WTC11 (cell line): ENCODE results near the gene CTTNBP2NL. TPM values are rescaled to one million over a fixed set of nuclear protein-coding genes. Genes with fewer than 3 reads are reported as not detected.

ENCODE experiments used
- ATAC-seq: fragments of 200-7000 bp; cut with Tn5 transposase; 2 replicates; pipeline ENCODE4 v1.10.0; 2021; ENCODE audit warnings: mild to moderate bottlenecking, moderate library complexity
- CTCF ChIA-PET: fragments of 300-600 bp; sonication (Branson Sonifier 250); formaldehyde crosslinking; loops from one replicate; lab custom pipeline; 2021; ENCODE audit warnings: antibody characterized with exemption; lab: Charles Lee
- POLR2A ChIA-PET: fragments of 350-600 bp; sonication (Branson Sonifier 250); formaldehyde crosslinking; loops from one replicate; lab custom pipeline; 2021; ENCODE audit warnings: antibody characterized with exemption; lab: Charles Lee
- DNase-seq: peaks from one replicate; pipeline ENCODE4 v3.0.0; 2021; ENCODE audit warnings: low spot score
- H3K27ac Mint-ChIP-seq: 2 replicates; pipeline ENCODE4 v1.8.0; 2021; ENCODE audit warnings: mixed read lengths
- H3K27me3 Mint-ChIP-seq: 2 replicates; pipeline ENCODE4 v1.8.0; 2021; ENCODE audit warnings: low read depth, mild to moderate bottlenecking, moderate library complexity, mixed read lengths
- H3K36me3 Mint-ChIP-seq: 2 replicates; pipeline ENCODE4 v1.8.0; 2021; ENCODE audit warnings: mixed read lengths
- H3K4me1 Mint-ChIP-seq: 2 replicates; pipeline ENCODE4 v1.8.0; 2022; ENCODE audit warnings: mixed read lengths
- H3K4me3 Mint-ChIP-seq: 2 replicates; pipeline ENCODE4 v1.8.0; 2021; ENCODE audit warnings: mild to moderate bottlenecking, moderate library complexity, mixed read lengths
- H3K9me3 Mint-ChIP-seq: 2 replicates; pipeline ENCODE4 v1.8.0; 2021; ENCODE audit warnings: mixed read lengths
- CBFB ChIP-seq: sonication (generic); formaldehyde crosslinking; IDR thresholded peaks from 2 replicates; pipeline ENCODE4 v1.8.1; 2022; ENCODE audit warnings: mild to moderate bottlenecking, low read depth, missing genetic modification reagents
- IRF2 ChIP-seq: sonication (generic); formaldehyde crosslinking; IDR thresholded peaks from 2 replicates; pipeline ENCODE4 v1.8.0; 2022; ENCODE audit warnings: low read depth, missing genetic modification reagents, borderline replicate concordance
- NFE2L1 ChIP-seq: sonication (generic); formaldehyde crosslinking; IDR thresholded peaks from 2 replicates; pipeline ENCODE4 v1.8.1; 2023; ENCODE audit warnings: missing genetic modification reagents
- NFYB ChIP-seq: sonication (generic); formaldehyde crosslinking; conservative IDR thresholded peaks from 2 replicates; pipeline ENCODE4 v1.8.0; 2022; ENCODE audit warnings: low read depth, missing genetic modification reagents
- NR3C1 ChIP-seq: sonication (generic); formaldehyde crosslinking; conservative IDR thresholded peaks from 2 replicates; pipeline ENCODE4 v1.8.1; 2023; ENCODE audit warnings: low read depth, mild to moderate bottlenecking, missing genetic modification reagents
- SMAD4 ChIP-seq: sonication (generic); formaldehyde crosslinking; IDR thresholded peaks from 2 replicates; pipeline ENCODE4 v1.8.0; 2022; ENCODE audit warnings: mild to moderate bottlenecking, missing genetic modification reagents
- SP1 ChIP-seq: sonication (generic); formaldehyde crosslinking; conservative IDR thresholded peaks from 2 replicates; pipeline ENCODE4 v1.8.1; 2022; ENCODE audit warnings: missing genetic modification reagents
- TEAD1 ChIP-seq: sonication (generic); formaldehyde crosslinking; IDR thresholded peaks from 2 replicates; pipeline ENCODE4 v1.8.0; 2022; ENCODE audit warnings: mild to moderate bottlenecking, missing genetic modification reagents
- ZNF121 ChIP-seq: sonication (generic); formaldehyde crosslinking; IDR thresholded peaks from 2 replicates; pipeline ENCODE4 v1.8.0; 2023; ENCODE audit warnings: missing genetic modification reagents
- ZNF317 ChIP-seq: sonication (generic); formaldehyde crosslinking; IDR thresholded peaks from 2 replicates; pipeline ENCODE4 v1.8.1; 2023; ENCODE audit warnings: low read depth, mild to moderate bottlenecking, moderate library complexity, missing genetic modification reagents, borderline replicate concordance
- ZNF416 ChIP-seq: fragments of 250-450 bp; sonication (Bioruptor Pico); IDR thresholded peaks from 2 replicates; pipeline ENCODE4 v1.9.0; 2021; ENCODE audit warnings: mild to moderate bottlenecking, inconsistent platforms
- total RNA-seq: library from RNA; stranded (reverse); gene quantifications from 3 replicates; pipeline ENCODE4 v1.2.3, GENCODE V29; 2021
- TF ChIP-seq, protein P1 (sequence below): sonication (generic); formaldehyde crosslinking; IDR thresholded peaks from 2 replicates; pipeline ENCODE4 v1.8.1; 2023; ENCODE audit warnings: mild to moderate bottlenecking, missing genetic modification reagents, moderate library complexity
- TF ChIP-seq, protein P2 (sequence below): sonication (generic); formaldehyde crosslinking; IDR thresholded peaks from 2 replicates; pipeline ENCODE4 v1.8.0; 2022; ENCODE audit warnings: mild to moderate bottlenecking, missing genetic modification reagents
- TF ChIP-seq, protein P3 (sequence below): sonication (generic); formaldehyde crosslinking; conservative IDR thresholded peaks from 2 replicates; pipeline ENCODE4 v1.8.1; 2022; ENCODE audit warnings: mild to moderate bottlenecking, missing genetic modification reagents
- TF ChIP-seq, protein P4 (sequence below): sonication (generic); formaldehyde crosslinking; IDR thresholded peaks from 2 replicates; pipeline ENCODE4 v1.8.0; 2022; ENCODE audit warnings: mild to moderate bottlenecking, missing genetic modification reagents
- TF ChIP-seq, protein P5 (sequence below): sonication (generic); formaldehyde crosslinking; IDR thresholded peaks from 2 replicates; pipeline ENCODE4 v1.8.1; 2022; ENCODE audit warnings: missing genetic modification reagents, borderline replicate concordance
- TF ChIP-seq, protein P6 (sequence below): sonication (generic); formaldehyde crosslinking; IDR thresholded peaks from 2 replicates; pipeline ENCODE4 v1.8.0; 2022; ENCODE audit warnings: mild to moderate bottlenecking, missing genetic modification reagents
- TF ChIP-seq, protein P7 (sequence below): sonication (generic); formaldehyde crosslinking; IDR thresholded peaks from 2 replicates; pipeline ENCODE4 v1.8.1; 2022; ENCODE audit warnings: low read depth, mild to moderate bottlenecking, moderate library complexity, missing genetic modification reagents, borderline replicate concordance
- TF ChIP-seq, protein P8 (sequence below): sonication (generic); formaldehyde crosslinking; IDR thresholded peaks from 2 replicates; pipeline ENCODE4 v1.8.1; 2022; ENCODE audit warnings: mild to moderate bottlenecking, missing genetic modification reagents, moderate library complexity, borderline replicate concordance
- TF ChIP-seq, protein P9 (sequence below): fragments of 250-450 bp; sonication (Bioruptor Pico); IDR thresholded peaks from 2 replicates; pipeline ENCODE4 v1.9.0; 2021; ENCODE audit warnings: moderate library complexity, mild to moderate bottlenecking, inconsistent platforms, borderline replicate concordance

Gene CTTNBP2NL
- total RNA-seq, 1 experiment from 2014 or later, result 32.8 TPM

DNA sequence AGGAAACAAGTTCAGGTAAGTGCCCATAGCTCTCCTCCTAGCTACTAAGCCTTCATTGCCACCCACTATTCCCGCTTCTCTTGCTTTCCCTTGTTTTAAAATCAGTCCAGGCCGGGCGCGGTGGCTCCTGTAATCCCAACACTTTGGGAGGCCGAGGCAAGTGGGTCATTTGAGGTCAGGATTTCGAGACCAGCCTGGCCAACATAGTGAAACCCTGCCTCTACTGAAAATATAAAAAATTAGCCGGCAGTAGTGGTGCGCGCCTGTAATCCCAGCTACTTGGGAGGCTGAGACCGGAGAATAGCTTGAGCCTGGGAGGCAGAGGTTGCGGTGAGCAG is 4.4 kb upstream of the CTTNBP2NL start (continued):
- TF ChIP-seq, protein P1, sequence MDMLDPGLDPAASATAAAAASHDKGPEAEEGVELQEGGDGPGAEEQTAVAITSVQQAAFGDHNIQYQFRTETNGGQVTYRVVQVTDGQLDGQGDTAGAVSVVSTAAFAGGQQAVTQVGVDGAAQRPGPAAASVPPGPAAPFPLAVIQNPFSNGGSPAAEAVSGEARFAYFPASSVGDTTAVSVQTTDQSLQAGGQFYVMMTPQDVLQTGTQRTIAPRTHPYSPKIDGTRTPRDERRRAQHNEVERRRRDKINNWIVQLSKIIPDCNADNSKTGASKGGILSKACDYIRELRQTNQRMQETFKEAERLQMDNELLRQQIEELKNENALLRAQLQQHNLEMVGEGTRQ (CRISPR knock-in tag), result no peak
- TF ChIP-seq, protein P2, sequence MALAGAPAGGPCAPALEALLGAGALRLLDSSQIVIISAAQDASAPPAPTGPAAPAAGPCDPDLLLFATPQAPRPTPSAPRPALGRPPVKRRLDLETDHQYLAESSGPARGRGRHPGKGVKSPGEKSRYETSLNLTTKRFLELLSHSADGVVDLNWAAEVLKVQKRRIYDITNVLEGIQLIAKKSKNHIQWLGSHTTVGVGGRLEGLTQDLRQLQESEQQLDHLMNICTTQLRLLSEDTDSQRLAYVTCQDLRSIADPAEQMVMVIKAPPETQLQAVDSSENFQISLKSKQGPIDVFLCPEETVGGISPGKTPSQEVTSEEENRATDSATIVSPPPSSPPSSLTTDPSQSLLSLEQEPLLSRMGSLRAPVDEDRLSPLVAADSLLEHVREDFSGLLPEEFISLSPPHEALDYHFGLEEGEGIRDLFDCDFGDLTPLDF, result no peak
- TF ChIP-seq NFE2L1 (no peak), CBFB (CRISPR knock-in tag) (no peak), ZNF121 (CRISPR knock-in tag) (no peak), SP1 (CRISPR knock-in tag) (no peak), TEAD1 (no peak), ZNF416 (no peak), NFYB (CRISPR knock-in tag) (no peak)
- TF ChIP-seq, protein P3, sequence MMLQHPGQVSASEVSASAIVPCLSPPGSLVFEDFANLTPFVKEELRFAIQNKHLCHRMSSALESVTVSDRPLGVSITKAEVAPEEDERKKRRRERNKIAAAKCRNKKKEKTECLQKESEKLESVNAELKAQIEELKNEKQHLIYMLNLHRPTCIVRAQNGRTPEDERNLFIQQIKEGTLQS (CRISPR knock-in tag), result no peak
- TF ChIP-seq, protein P4, sequence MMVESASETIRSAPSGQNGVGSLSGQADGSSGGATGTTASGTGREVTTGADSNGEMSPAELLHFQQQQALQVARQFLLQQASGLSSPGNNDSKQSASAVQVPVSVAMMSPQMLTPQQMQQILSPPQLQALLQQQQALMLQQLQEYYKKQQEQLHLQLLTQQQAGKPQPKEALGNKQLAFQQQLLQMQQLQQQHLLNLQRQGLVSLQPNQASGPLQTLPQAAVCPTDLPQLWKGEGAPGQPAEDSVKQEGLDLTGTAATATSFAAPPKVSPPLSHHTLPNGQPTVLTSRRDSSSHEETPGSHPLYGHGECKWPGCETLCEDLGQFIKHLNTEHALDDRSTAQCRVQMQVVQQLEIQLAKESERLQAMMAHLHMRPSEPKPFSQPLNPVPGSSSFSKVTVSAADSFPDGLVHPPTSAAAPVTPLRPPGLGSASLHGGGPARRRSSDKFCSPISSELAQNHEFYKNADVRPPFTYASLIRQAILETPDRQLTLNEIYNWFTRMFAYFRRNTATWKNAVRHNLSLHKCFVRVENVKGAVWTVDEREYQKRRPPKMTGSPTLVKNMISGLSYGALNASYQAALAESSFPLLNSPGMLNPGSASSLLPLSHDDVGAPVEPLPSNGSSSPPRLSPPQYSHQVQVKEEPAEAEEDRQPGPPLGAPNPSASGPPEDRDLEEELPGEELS (CRISPR knock-in tag), result no peak
- TF ChIP-seq, protein P5, sequence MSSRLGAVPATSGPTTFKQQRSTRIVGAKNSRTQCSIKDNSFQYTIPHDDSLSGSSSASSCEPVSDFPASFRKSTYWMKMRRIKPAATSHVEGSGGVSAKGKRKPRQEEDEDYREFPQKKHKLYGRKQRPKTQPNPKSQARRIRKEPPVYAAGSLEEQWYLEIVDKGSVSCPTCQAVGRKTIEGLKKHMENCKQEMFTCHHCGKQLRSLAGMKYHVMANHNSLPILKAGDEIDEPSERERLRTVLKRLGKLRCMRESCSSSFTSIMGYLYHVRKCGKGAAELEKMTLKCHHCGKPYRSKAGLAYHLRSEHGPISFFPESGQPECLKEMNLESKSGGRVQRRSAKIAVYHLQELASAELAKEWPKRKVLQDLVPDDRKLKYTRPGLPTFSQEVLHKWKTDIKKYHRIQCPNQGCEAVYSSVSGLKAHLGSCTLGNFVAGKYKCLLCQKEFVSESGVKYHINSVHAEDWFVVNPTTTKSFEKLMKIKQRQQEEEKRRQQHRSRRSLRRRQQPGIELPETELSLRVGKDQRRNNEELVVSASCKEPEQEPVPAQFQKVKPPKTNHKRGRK (CRISPR knock-in tag), result no peak
- TF ChIP-seq, protein P6, sequence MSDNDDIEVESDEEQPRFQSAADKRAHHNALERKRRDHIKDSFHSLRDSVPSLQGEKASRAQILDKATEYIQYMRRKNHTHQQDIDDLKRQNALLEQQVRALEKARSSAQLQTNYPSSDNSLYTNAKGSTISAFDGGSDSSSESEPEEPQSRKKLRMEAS (CRISPR knock-in tag), result no peak
- TF ChIP-seq, protein P7, sequence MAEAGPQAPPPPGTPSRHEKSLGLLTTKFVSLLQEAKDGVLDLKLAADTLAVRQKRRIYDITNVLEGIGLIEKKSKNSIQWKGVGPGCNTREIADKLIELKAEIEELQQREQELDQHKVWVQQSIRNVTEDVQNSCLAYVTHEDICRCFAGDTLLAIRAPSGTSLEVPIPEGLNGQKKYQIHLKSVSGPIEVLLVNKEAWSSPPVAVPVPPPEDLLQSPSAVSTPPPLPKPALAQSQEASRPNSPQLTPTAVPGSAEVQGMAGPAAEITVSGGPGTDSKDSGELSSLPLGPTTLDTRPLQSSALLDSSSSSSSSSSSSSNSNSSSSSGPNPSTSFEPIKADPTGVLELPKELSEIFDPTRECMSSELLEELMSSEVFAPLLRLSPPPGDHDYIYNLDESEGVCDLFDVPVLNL, result no peak
- TF ChIP-seq, all 79 proteins: peak for 0

DNA sequence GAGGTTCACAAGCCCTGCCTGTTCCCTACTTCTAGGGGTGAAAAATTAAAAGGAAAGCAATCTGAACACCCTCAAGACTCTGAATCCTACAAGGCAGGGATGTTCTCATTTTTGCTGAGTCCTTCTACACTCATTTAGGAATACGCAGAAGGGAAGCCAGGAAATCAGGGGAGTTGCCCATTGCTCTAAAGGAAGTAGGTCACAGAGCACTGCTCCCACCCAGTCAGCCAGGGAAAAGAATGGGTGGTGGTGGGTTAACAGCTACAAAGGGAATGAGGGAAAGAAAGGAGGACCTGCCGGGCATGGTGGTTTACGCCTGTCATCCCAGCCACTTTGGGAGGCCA is 2.4 kb upstream of the CTTNBP2NL start:
- TF ChIP-seq ZNF121 (CRISPR knock-in tag) (no peak), ZNF317 (no peak), NR3C1 (CRISPR knock-in tag) (no peak), IRF2 (CRISPR knock-in tag) (no peak), SMAD4 (CRISPR knock-in tag) (no peak)
- TF ChIP-seq, protein P8, sequence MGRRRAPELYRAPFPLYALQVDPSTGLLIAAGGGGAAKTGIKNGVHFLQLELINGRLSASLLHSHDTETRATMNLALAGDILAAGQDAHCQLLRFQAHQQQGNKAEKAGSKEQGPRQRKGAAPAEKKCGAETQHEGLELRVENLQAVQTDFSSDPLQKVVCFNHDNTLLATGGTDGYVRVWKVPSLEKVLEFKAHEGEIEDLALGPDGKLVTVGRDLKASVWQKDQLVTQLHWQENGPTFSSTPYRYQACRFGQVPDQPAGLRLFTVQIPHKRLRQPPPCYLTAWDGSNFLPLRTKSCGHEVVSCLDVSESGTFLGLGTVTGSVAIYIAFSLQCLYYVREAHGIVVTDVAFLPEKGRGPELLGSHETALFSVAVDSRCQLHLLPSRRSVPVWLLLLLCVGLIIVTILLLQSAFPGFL (CRISPR knock-in tag), result no peak
- TF ChIP-seq, protein P5 (CRISPR knock-in tag), result no peak
- TF ChIP-seq, protein P7, result no peak
- TF ChIP-seq, protein P9, sequence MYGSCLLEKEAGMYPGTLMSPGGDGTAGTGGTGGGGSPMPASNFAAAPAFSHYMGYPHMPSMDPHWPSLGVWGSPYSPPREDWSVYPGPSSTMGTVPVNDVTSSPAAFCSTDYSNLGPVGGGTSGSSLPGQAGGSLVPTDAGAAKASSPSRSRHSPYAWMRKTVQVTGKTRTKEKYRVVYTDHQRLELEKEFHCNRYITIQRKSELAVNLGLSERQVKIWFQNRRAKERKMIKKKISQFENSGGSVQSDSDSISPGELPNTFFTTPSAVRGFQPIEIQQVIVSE (CRISPR knock-in tag), result no peak
- ChIA-PET POLR2A (no interaction called here), CTCF (interaction anchor here (1.4 to 6.2 kb wide), 6 partner anchors 16 to 321 kb away, joined by 4 to 80 read pairs (median 6); partner anchors contain the start of gene PPM1J)
- ATAC-seq (no peak), DNase-seq (no peak)
- peaks cover 45% of the 10 kb centered on the region for H3K4me1 Mint-ChIP-seq
- H3K9me3 Mint-ChIP-seq, result no peaks in the 10 kb centered on the region
- H3K27me3 Mint-ChIP-seq, result no peaks in the 10 kb centered on the region
- no peak overlapping the region for H3K27ac Mint-ChIP-seq
- no peaks in the 10 kb centered on the region for H3K36me3 Mint-ChIP-seq
- H3K4me3 Mint-ChIP-seq, result no peak overlapping the region
